Activated CD4-positive, alpha-beta T cell treated with anti-CD3 and anti-CD28 coated beads for 36 hours (primary cell): Measurements from ENCODE around the gene SF3B3. TPM values are rescaled to one million over a fixed set of nuclear protein-coding genes. Genes with fewer than 3 reads are reported as not detected.
A peak's percentile ranks its signal among the peaks of the same experiment; 100 is the strongest.
"Not testable (repeated sequence)": the region's sequence is repeated elsewhere in the genome, so short reads cannot be mapped to it uniquely, and the experiment has no call there.

Experiments
- ATAC-seq: fragments of 200-7000 bp; cut with Tn5 transposase; one replicate; pipeline ENCODE4 v1.10.0; 2021; ENCODE audit warnings: mild to moderate bottlenecking, moderate library complexity
- CTCF ChIA-PET: fragments of 350-600 bp; sonication (Branson Sonifier 250); formaldehyde crosslinking; loops from one replicate; lab custom pipeline; 2021; ENCODE audit warnings: antibody characterized with exemption; lab: Charles Lee
- POLR2A ChIA-PET: fragments of 350-600 bp; sonication (Branson Sonifier 250); formaldehyde crosslinking; loops from one replicate; lab custom pipeline; 2021; ENCODE audit warnings: antibody characterized with exemption, inconsistent platforms; lab: Charles Lee
- DNase-seq: peaks from one replicate; pipeline ENCODE4 v3.0.0-alpha.2; 2020
- H3K27ac Mint-ChIP-seq: one replicate; pipeline ENCODE4 v1.8.0; 2021; ENCODE audit warnings: mixed read lengths
- H3K27me3 Mint-ChIP-seq: one replicate; pipeline ENCODE4 v1.8.0; 2021; ENCODE audit warnings: mixed read lengths
- H3K36me3 Mint-ChIP-seq: one replicate; pipeline ENCODE4 v1.8.0; 2021; ENCODE audit warnings: low read depth, mixed read lengths
- H3K4me1 Mint-ChIP-seq: one replicate; pipeline ENCODE4 v1.8.0; 2021; ENCODE audit warnings: mixed read lengths
- H3K4me3 Mint-ChIP-seq: one replicate; pipeline ENCODE4 v1.8.0; 2021; ENCODE audit warnings: mild to moderate bottlenecking, moderate library complexity, mixed read lengths
- H3K9me3 Mint-ChIP-seq: one replicate; pipeline ENCODE4 v1.8.0; 2021; ENCODE audit warnings: low read depth, mixed read lengths
- intact Hi-C, 2 experiments: fragments of 100-400 bp; cut with DNase I in 1 of 2; cut with micrococcal nuclease in 1 of 2; formaldehyde crosslinking; loops; one replicate each; pipeline versions ENCODE4 v1.14.2 to v1.15.1; 2022 to 2024; cut with DNase I, micrococcal nuclease
- total RNA-seq, 2 experiments: library from RNA; stranded (reverse); gene quantifications; one replicate each; pipeline ENCODE4 v1.2.3, GENCODE V29; 2021

SF3B3 gene
- total RNA-seq, 2 experiments from 2014 or later: 533 to 545 TPM

- Mint-ChIP-seq H3K27ac (no peak overlapping the region), H3K36me3 (peaks cover 33% of the 10 kb centered on the region), H3K4me3 (no peak overlapping the region), H3K27me3 (no peaks in the 10 kb centered on the region), H3K4me1 (peaks cover 8% of the 10 kb centered on the region), H3K9me3 (no peaks in the 10 kb centered on the region)
- intact Hi-C loops: no loop called here
- ChIA-PET CTCF (interaction anchor here (0.8 kb wide), 1 partner anchor 23 kb away, joined by 3 read pairs; no protein-coding TSS in a partner anchor), POLR2A (no interaction called here)
- DNase-seq: no peak
- no peak for ATAC-seq
Observed at GRCh38 chr16:70512456-70512855, 11.2 kb upstream of the SF3B3 start.

- intact Hi-C loops: loop anchor here (5.0 to 10.0 kb wide), 5 partner anchors 217 to 1096 kb away; partner anchors contain the start of genes CMTR2 (in 1 of the 2), CYB5B (in 1 of the 2), EXOSC6 (in 1 of the 2) and PDPR (in 1 of the 2)
- DNase-seq (no peak), ATAC-seq (peak; percentile 48)
- Mint-ChIP-seq H3K4me1 (peaks cover 28% of the 10 kb centered on the region), H3K9me3 (no peaks in the 10 kb centered on the region), H3K36me3 (peaks cover 27% of the 10 kb centered on the region), H3K4me3 (peak overlapping the region; percentile 33), H3K27ac (peak overlapping the region; percentile 65), H3K27me3 (no peaks in the 10 kb centered on the region)
- CTCF ChIA-PET: no interaction called here
- POLR2A ChIA-PET: interaction anchor here (0.6 to 4.5 kb wide), 4 partner anchors 44 to 266 kb away, joined by 3 to 19 read pairs (median 4); partner anchors contain the start of genes AARS1 and DDX19A
Observed at GRCh38 chr16:70520612-70521297, 2.9 kb upstream of the SF3B3 start.

- ATAC-seq: no peak
- POLR2A ChIA-PET: interaction anchor here (0.6 to 4.5 kb wide), 12 partner anchors 11 to 1136 kb away, joined by 3 to 19 read pairs (median 6); partner anchors contain the start of genes AARS1 and DDX19A
- no peaks in the 10 kb centered on the region for H3K9me3 Mint-ChIP-seq
- CTCF ChIA-PET: interaction anchor here (0.7 to 1.4 kb wide), 4 partner anchors 118 to 144 kb away, joined by 3 to 4 read pairs (median 3); no protein-coding TSS in a partner anchor
- H3K27me3 Mint-ChIP-seq: no peaks in the 10 kb centered on the region
- H3K4me3 Mint-ChIP-seq: peak overlapping the region; percentile 96
- no peak for DNase-seq
- peak overlapping the region; percentile 98 for H3K27ac Mint-ChIP-seq
- peaks cover 38% of the 10 kb centered on the region for H3K36me3 Mint-ChIP-seq
- peaks cover 44% of the 10 kb centered on the region for H3K4me1 Mint-ChIP-seq
- intact Hi-C loops: loop anchor here (1.0 to 10.0 kb wide), 12 partner anchors 46 to 1098 kb away; partner anchors contain the start of genes ST3GAL2 (in 2 of the 2), CMTR2 (in 1 of the 2), CYB5B (in 1 of the 2) and DDX19A (in 1 of the 2)
Observed at GRCh38 chr16:70522216-70523075, 1.2 kb upstream of the SF3B3 start.

GRCh38 chr16:70523076-70523742, 407 bp upstream of the SF3B3 start, which contains the start of gene COG4:
TSS of gene COG4 (minus strand) at chr16:70523554. CDS start at chr16:70523543, 11 bp downstream.
- CTCF ChIA-PET: interaction anchor here (0.7 to 1.4 kb wide), 5 partner anchors 98 to 145 kb away, joined by 3 to 4 read pairs (median 3); no protein-coding TSS in a partner anchor
- intact Hi-C loops: loop anchor here (1.0 to 10.0 kb wide), 12 partner anchors 47 to 1098 kb away; partner anchors contain the start of genes ST3GAL2 (in 2 of the 2), CMTR2 (in 1 of the 2), CYB5B (in 1 of the 2) and DDX19A (in 1 of the 2)
- H3K4me1 Mint-ChIP-seq: peaks cover 46% of the 10 kb centered on the region
- ATAC-seq (peak; percentile 79), DNase-seq (peak; percentile 96)
- peak within 1 kb of the TSS; percentile 98 for H3K27ac Mint-ChIP-seq
- no peaks in the 10 kb centered on the region for H3K27me3 Mint-ChIP-seq
- POLR2A ChIA-PET: interaction anchor here (0.6 to 4.5 kb wide), 14 partner anchors 11 to 1269 kb away, joined by 3 to 19 read pairs (median 6); partner anchors contain the start of genes AARS1 and DDX19A
- H3K9me3 Mint-ChIP-seq: no peaks in the 10 kb centered on the region
- peak within 1 kb of the TSS; percentile 96 for H3K4me3 Mint-ChIP-seq
- peaks cover 41% of the 10 kb centered on the region for H3K36me3 Mint-ChIP-seq

- peaks cover 57% of the 10 kb centered on the region for H3K4me1 Mint-ChIP-seq
- H3K27ac Mint-ChIP-seq: peak overlapping the region; percentile 98
- not testable (repeated sequence) for H3K27me3 Mint-ChIP-seq, H3K9me3 Mint-ChIP-seq, ATAC-seq
- POLR2A ChIA-PET: interaction anchor here (0.6 to 4.5 kb wide), 8 partner anchors 9 to 1289 kb away, joined by 3 to 19 read pairs (median 4); partner anchors contain the start of genes AARS1 and DDX19A
- CTCF ChIA-PET: interaction anchor here (0.6 to 1.6 kb wide), 9 partner anchors 8 to 257 kb away, joined by 3 to 5 read pairs (median 4); partner anchors contain the start of gene DDX19A
- peaks cover 52% of the 10 kb centered on the region for H3K36me3 Mint-ChIP-seq
- intact Hi-C loops: loop anchor here (1.0 to 10.0 kb wide), 9 partner anchors 48 to 1100 kb away; partner anchors contain the start of genes AARS1 (in 2 of the 2), CMTR2 (in 1 of the 2), CYB5B (in 1 of the 2) and DDX19A (in 1 of the 2)
- peak overlapping the region; percentile 96 for H3K4me3 Mint-ChIP-seq
- DNase-seq: peak; percentile 40
Observed at GRCh38 chr16:70524399-70524825, 796 bp downstream of the SF3B3 start.

- Mint-ChIP-seq H3K27ac (peak overlapping the region; percentile 80), H3K4me1 (peaks cover 49% of the 10 kb centered on the region), H3K36me3 (peaks cover 62% of the 10 kb centered on the region), H3K4me3 (peak overlapping the region; percentile 96), H3K9me3 (no peaks in the 10 kb centered on the region), H3K27me3 (no peaks in the 10 kb centered on the region)
- CTCF ChIA-PET: interaction anchor here (0.8 to 1.7 kb wide), 2 partner anchors 12 to 14 kb away, joined by 3 to 6 read pairs; no protein-coding TSS in a partner anchor
- intact Hi-C loops: loop anchor here (5.0 to 10.0 kb wide), 4 partner anchors 46 to 1102 kb away; partner anchors contain the start of genes CMTR2 (in 1 of the 2), CYB5B (in 1 of the 2) and EXOSC6 (in 1 of the 2)
- POLR2A ChIA-PET: interaction anchor here (2.8 kb wide), 1 partner anchor 146 kb away, joined by 12 read pairs; no protein-coding TSS in a partner anchor
- ATAC-seq (no peak), DNase-seq (no peak)
Observed at GRCh38 chr16:70526403-70526802, 2.8 kb downstream of the SF3B3 start.

- DNase-seq: no peak
- CTCF ChIA-PET: interaction anchor here (1.7 kb wide), 1 partner anchor 11 kb away, joined by 6 read pairs; no protein-coding TSS in a partner anchor
- ATAC-seq: no peak
- Mint-ChIP-seq H3K36me3 (peaks cover 70% of the 10 kb centered on the region), H3K4me1 (peaks cover 46% of the 10 kb centered on the region), H3K4me3 (peak overlapping the region; percentile 96), H3K9me3 (no peaks in the 10 kb centered on the region), H3K27ac (peak overlapping the region; percentile 80), H3K27me3 (no peaks in the 10 kb centered on the region)
- intact Hi-C loops: loop anchor here (5.0 to 10.0 kb wide), 4 partner anchors 45 to 1103 kb away; partner anchors contain the start of genes CMTR2 (in 1 of the 2), CYB5B (in 1 of the 2) and EXOSC6 (in 1 of the 2)
- POLR2A ChIA-PET: no interaction called here
Observed at GRCh38 chr16:70527315-70527996, 3.8 kb downstream of the SF3B3 start.

- Mint-ChIP-seq H3K27ac (peak overlapping the region; percentile 74), H3K27me3 (no peaks in the 10 kb centered on the region), H3K4me3 (peak overlapping the region; percentile 41), H3K4me1 (peaks cover 51% of the 10 kb centered on the region), H3K36me3 (peaks cover 77% of the 10 kb centered on the region), H3K9me3 (no peaks in the 10 kb centered on the region)
- intact Hi-C loops: loop anchor here (1.0 to 10.0 kb wide), 5 partner anchors 43 to 1104 kb away; partner anchors contain the start of genes CMTR2 (in 1 of the 2), CYB5B (in 1 of the 2) and EXOSC6 (in 1 of the 2)
- ChIA-PET CTCF (interaction anchor here (0.9 kb wide), 2 partner anchors 126 to 241 kb away, joined by 3 read pairs; no protein-coding TSS in a partner anchor), POLR2A (interaction anchor here (0.7 kb wide), 1 partner anchor 178 kb away, joined by 3 read pairs; no protein-coding TSS in a partner anchor)
- no peak for DNase-seq
- ATAC-seq: peak; percentile 42
Observed at GRCh38 chr16:70529051-70529777, 5.6 kb downstream of the SF3B3 start.
